IPS-NIHi7 (cell line): ENCODE measurements around the gene RECK.
"Not testable (repeated sequence)": the region's sequence is repeated elsewhere in the genome, so short reads cannot be mapped to it uniquely, and the experiment has no call there.

Experiments used
- DNase-seq: peaks from one replicate; pipeline ENCODE4 v3.0.0; 2012; ENCODE audit warnings: mixed read lengths; ENCODE audit errors: extremely low spot score

RECK gene

GRCh38 chr9:36154331-36154952 lies 117.7 kb downstream of the RECK start:
- no peak for DNase-seq

DNA sequence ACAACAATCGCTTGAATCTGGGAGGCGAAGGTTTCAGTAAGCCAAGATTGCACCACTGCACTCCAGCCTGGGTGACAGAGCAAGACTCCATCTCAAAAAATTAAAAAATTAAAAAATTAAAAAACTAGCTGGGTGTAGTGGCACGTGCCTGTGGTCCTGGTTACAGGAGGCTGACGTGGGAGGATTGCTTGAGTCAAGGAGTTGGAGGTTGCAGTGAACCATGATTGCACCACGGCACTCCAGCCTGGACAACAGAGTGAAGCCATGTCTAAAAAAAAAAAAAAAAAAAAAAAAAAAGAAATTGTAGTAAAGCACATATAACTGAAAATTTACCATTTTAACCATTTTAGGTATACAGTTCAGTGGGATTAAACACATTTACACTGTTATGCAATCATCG lies 119.4 kb downstream of the RECK start:
- no peak for DNase-seq

DNA sequence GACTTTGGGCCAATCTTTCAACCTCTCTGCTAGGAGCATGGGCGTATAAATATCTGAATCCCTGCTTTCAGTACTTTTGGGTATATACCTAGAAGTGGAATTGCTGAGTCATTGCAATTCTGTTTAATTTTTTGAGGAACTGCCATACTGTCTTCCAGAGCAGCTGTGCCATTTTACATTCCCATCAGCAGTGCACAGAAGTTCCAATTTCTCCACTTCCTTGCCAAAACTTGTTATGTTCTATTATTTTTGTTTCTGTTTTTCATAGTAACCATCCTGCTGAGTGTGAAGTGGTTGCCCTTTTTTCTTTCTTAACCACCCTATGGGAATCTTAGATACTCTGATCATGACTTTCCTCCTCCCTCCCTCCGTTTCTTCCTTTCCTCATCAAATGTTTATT lies 121.4 kb downstream of the RECK start:
- no peak for DNase-seq

GRCh38 chr9:36158917-36159316 lies 122.2 kb downstream of the RECK start:
- DNase-seq = no peak

DNA sequence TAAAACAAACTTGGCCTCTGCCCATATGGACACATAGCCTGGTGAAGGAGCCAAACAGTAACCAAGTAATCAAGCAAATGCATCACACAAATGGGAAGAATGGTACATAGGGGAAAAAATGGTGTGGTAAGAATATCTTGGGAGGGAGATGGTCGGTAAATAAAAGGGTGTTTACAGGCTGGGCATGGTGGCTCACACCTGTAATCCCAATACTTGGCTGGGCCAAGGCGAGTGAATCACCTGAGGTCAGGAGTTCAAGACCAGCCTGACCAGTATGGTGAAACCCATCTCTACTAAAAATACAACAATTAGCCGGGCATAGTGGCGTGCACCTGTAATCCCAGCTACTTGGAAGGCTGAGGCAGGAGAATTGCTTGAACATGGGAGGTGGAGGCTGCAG lies 122.8 kb downstream of the RECK start:
- not testable (repeated sequence) for DNase-seq

DNA sequence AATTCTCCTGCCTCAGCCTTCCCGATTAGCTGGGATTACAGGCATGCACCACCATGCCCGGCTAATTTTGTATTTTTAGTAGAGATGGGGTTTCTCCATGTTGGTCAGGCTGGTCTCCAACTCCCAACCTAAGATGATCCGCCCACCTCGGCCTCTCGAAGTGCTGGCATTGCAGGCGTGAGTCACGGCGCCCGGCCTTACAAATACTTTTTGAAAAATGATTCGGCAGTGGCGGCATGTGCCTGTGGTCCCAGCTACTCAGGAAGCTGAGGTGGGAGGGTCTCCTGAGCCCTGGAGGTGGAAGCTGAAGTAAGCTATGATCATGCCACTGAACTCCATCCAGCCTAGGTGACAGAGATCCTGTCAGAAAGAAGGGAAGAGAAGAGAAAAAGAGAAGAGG lies 123.4 kb downstream of the RECK start:
- not testable (repeated sequence) for DNase-seq

- DNase-seq = no peak
Observed at GRCh38 chr9:36161187-36161586, 124.5 kb downstream of the RECK start.

- DNase-seq = no peak
Observed at GRCh38 chr9:36162211-36162738, 125.6 kb downstream of the RECK start.

- DNase-seq = peak; percentile 93
Observed at GRCh38 chr9:36163049-36163785, 126.5 kb downstream of the RECK start.

DNA sequence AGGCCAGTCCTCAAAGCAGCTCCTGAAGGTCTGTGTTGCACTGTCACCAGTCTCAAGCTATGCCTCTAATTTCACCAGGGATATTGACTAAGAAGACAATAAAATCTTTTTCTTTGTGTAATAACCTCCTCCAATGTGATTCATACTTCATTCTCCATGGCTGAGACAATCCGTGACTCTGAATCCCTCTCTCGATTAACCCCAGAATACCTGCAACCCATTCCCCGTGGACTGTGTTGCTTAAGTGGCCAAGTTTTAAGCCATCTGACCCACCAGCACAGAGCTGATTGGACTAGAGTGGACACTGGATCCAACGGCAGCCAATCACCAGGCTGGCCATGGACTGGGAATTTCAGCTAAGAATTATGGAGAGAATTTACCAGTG lies 127.1 kb downstream of the RECK start:
- no peak for DNase-seq

- DNase-seq = no peak
Observed at GRCh38 chr9:36164372-36164771, 127.7 kb downstream of the RECK start.

- no peak for DNase-seq
Observed at GRCh38 chr9:36164989-36165388, 128.3 kb downstream of the RECK start.

DNA sequence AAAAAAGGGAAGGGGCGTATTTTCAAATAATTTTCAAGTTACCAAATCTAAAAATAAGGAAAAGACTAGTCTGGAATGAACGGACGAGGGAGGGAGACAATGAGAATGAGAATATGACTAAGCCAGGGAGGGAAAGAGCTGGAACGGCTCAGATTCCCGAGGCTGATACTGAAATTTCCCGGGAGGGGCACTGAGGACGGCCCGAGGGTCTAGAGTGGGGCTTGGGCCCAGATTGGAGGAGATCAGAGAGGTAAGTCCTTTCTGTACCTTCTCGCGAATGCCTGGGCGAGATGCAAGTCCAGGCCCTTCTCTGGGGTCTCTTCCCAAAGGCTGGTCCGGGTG lies 129.1 kb downstream of the RECK start:
- DNase-seq = no peak

DNA sequence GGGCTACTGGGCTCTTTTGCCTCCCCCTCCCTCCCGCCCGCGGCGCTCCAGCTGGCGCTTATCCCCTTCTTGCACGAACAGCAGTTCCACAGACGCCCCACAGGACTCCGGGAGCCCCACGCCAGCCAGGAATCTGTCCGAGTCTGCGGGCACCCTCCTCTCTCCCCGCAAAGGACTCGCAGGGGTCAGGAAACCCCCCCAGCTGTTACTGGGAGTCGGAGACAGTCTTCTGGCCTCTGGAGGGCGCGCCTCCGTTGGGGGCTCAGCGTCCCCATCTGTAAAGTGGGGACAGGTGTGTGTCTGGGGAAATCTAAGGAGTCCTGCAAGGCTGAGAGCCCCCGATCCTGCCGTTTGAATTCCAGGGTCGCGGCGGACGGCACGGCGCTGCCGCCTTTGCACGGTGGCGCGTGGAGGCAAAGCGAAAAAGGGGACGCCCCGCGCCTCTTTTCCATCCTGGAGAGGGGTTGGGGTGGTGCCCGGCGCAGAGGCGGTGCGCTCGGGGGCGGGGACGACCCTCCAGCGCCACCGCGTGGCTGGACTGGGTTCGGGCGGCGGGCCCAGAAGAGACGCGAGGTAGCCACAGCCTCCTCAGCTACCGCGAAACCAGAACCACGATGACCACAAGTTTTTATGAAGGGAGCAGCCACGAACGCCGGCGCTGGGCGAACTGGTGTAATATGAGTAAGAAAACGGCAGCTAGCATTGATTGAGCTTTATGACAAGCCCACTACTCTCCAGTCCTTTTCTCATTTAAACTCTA lies 129.6 kb downstream of the RECK start:
- peak; percentile 94 for DNase-seq

DNA sequence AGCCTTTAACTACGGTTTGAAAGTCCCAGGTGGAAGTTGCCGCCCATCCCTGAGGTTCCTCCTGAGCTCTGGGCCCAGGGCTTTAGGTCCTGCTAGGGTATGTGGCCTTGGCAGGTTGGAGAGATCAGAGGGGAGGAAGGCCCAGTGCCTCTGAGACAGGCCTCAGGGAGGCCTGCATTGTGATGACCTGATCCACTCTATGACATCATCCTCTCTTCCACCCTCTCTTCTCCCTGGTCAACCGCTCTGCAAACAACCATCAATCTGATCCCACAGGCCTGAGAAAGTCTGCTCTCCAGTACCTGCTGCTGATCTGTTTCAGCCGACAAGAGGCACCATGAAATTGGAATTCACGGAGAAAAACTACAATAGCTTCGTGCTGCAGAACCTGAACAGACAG lies 132.5 kb downstream of the RECK start, which contains the start of gene CCIN:
CCIN (plus strand) TSS at position 223 of the 400 bp plus-strand sequence; CDS start at position 338, 115 bp downstream.
- DNase-seq = no peak

GRCh38 chr9:36169708-36170107 lies 133.0 kb downstream of the RECK start:
- DNase-seq = no peak

- DNase-seq = no peak
Observed at GRCh38 chr9:36170531-36170930, 133.8 kb downstream of the RECK start.

GRCh38 chr9:36173861-36174260 lies 137.1 kb downstream of the RECK start:
- DNase-seq = no peak
